Progenitor cell of endocrine pancreas (in vitro differentiated cells): ENCODE results near the gene ARHGAP8. TPM values are rescaled to one million over a fixed set of nuclear protein-coding genes. Genes with fewer than 3 reads are reported as not detected.
A peak's percentile ranks its signal among the peaks of the same experiment; 100 is the strongest.
"Not testable (repeated sequence)": the region's sequence is repeated elsewhere in the genome, so short reads cannot be mapped to it uniquely, and the experiment has no call there.

Experiments
- DNase-seq: peaks from one replicate; pipeline ENCODE4 v3.0.0; 2021; ENCODE audit warnings: low spot score; ENCODE audit not compliant: unreplicated experiment
- H3K27ac Mint-ChIP-seq: 2 replicates; pipeline ENCODE4 v1.8.0; 2021; ENCODE audit warnings: mild to moderate bottlenecking, moderate library complexity, mixed read lengths
- H3K27me3 Mint-ChIP-seq: 2 replicates; pipeline ENCODE4 v1.8.0; 2021; ENCODE audit warnings: mixed read lengths
- H3K36me3 Mint-ChIP-seq: 2 replicates; pipeline ENCODE4 v1.8.0; 2022; ENCODE audit warnings: mixed read lengths; ENCODE audit not compliant: insufficient read depth
- H3K4me1 Mint-ChIP-seq: 2 replicates; pipeline ENCODE4 v1.8.0; 2021; ENCODE audit warnings: low read depth, mixed read lengths
- H3K4me3 Mint-ChIP-seq: 2 replicates; pipeline ENCODE4 v1.8.0; 2021; ENCODE audit warnings: low read depth, mild to moderate bottlenecking, moderate library complexity, mixed read lengths
- H3K9me3 Mint-ChIP-seq: 2 replicates; pipeline ENCODE4 v1.8.0; 2021; ENCODE audit warnings: low read depth, mixed read lengths
- total RNA-seq: library from RNA; stranded (reverse); gene quantifications from 2 replicates; pipeline ENCODE4 v1.2.1, GENCODE V29; 2021
- TF ChIP-seq, protein P1 (sequence below): fragments of 200-600 bp; sonication (generic); IDR thresholded peaks from one replicate; pipeline ENCODE4 v1.5.0; 2021; ENCODE audit warnings: antibody characterized with exemption, mild to moderate bottlenecking; ENCODE audit not compliant: unreplicated experiment

Gene ARHGAP8
- total RNA-seq, 1 donor from 2014 or later: 100 TPM

DNA sequence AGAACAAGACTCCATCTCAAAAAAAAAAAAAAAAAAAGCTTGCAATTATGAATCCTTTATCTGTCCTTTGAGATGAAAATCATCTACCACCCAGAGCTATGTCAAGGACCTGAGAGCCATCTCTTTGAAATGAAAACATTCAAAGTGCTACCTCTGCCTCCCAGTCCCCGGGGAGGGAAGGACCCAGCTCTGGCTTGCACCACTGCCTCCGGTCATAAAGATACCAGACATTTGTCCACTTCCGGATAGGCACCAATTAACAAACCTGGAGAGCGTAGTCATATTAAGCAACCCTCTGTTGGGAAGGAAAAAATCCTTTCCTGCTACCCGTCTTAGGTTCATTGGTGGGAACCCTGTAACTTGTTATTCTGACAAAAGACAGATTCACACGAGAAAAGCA lies 98.6 kb downstream of the ARHGAP8 start:
- TF ChIP-seq, protein P1, sequence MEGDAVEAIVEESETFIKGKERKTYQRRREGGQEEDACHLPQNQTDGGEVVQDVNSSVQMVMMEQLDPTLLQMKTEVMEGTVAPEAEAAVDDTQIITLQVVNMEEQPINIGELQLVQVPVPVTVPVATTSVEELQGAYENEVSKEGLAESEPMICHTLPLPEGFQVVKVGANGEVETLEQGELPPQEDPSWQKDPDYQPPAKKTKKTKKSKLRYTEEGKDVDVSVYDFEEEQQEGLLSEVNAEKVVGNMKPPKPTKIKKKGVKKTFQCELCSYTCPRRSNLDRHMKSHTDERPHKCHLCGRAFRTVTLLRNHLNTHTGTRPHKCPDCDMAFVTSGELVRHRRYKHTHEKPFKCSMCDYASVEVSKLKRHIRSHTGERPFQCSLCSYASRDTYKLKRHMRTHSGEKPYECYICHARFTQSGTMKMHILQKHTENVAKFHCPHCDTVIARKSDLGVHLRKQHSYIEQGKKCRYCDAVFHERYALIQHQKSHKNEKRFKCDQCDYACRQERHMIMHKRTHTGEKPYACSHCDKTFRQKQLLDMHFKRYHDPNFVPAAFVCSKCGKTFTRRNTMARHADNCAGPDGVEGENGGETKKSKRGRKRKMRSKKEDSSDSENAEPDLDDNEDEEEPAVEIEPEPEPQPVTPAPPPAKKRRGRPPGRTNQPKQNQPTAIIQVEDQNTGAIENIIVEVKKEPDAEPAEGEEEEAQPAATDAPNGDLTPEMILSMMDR: no peak
- peaks cover 20% of the 10 kb centered on the region for H3K36me3 Mint-ChIP-seq
- no peak overlapping the region for H3K4me3 Mint-ChIP-seq
- H3K27me3 Mint-ChIP-seq: no peaks in the 10 kb centered on the region
- H3K9me3 Mint-ChIP-seq: no peaks in the 10 kb centered on the region
- H3K4me1 Mint-ChIP-seq: no peaks in the 10 kb centered on the region
- peak overlapping the region; percentile 73 for H3K27ac Mint-ChIP-seq
- no peak for DNase-seq

DNA sequence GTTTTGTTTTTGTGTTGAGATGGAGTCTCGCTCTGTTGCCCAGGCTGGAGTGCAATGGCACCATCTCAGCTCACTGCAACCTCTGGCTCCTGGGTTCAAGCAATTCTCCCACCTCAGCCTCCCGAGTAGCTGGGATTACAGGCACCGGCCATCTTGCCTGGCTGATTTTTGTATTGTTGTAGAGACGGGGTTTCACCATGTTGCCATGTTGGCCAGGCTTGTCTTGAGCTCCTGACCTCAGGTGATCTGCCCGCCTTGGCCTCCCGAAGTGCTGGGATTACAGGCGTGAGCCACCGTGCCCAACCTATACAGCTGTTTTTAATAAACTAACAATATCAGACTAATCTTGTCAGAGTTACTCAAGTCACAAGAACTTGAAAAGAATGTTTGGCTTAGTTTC lies 102.3 kb downstream of the ARHGAP8 start:
- not testable (repeated sequence) for H3K27me3 Mint-ChIP-seq, H3K9me3 Mint-ChIP-seq, H3K4me3 Mint-ChIP-seq, H3K4me1 Mint-ChIP-seq, DNase-seq, H3K27ac Mint-ChIP-seq
- peaks cover 23% of the 10 kb centered on the region for H3K36me3 Mint-ChIP-seq

- no peak overlapping the region for H3K4me3 Mint-ChIP-seq
These were observed 103.5 kb downstream of the ARHGAP8 start for GRCh38 chr22:44855855-44856254.

DNA sequence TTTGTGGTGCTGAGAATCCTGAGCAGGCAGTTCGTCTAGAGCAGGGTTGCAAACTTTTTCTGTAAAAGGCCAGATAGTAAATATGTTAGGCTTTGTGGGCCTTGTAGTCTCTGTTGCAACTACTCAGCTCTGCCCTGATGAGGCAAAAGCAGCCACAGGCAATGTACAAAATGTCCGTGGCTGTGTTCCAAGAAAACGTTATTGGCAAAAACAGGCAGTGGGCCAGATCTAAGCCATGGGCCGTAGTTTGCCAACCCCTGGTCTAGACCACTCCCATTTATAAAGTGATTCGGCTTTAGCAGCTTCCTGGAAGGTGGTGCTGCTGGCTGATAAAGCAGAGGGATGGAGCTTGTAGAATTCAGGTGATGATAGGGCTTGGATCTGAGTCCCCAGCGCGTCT lies 106.4 kb downstream of the ARHGAP8 start:
- H3K9me3 Mint-ChIP-seq, H3K27ac Mint-ChIP-seq, H3K27me3 Mint-ChIP-seq, H3K4me1 Mint-ChIP-seq, DNase-seq, H3K4me3 Mint-ChIP-seq: not testable (repeated sequence)
- peaks cover 21% of the 10 kb centered on the region for H3K36me3 Mint-ChIP-seq

More at GRCh38 chr22:44855855-44856254, 103.5 kb downstream of the ARHGAP8 start:
- DNase-seq: no peak
- Mint-ChIP-seq H3K27me3 (no peaks in the 10 kb centered on the region), H3K36me3 (peaks cover 23% of the 10 kb centered on the region), H3K27ac (no peak overlapping the region), H3K9me3 (no peaks in the 10 kb centered on the region), H3K4me1 (no peaks in the 10 kb centered on the region)
- TF ChIP-seq, protein P1: no peak

DNA sequence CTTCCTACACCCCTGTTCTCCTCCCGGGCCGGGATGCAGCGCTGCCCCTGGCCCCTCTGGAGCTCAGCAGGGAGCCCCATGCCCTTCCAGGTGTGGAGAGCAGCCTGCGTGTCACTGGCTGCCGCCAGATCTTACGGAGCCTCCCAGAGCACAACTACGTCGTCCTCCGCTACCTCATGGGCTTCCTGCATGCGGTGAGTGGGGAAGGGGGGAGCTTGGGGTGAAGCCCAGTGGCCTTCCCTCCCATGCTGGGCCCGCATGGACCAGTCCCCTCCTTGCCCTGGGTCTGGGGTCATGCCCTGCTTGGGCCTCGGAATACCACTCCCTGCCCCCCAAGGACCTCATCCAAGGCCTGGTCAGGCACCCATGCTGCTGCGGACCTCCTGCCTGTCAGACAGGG lies 107.3 kb downstream of the ARHGAP8 start:
- Mint-ChIP-seq H3K27me3 (no peaks in the 10 kb centered on the region), H3K36me3 (peaks cover 24% of the 10 kb centered on the region), H3K4me1 (no peaks in the 10 kb centered on the region), H3K9me3 (no peaks in the 10 kb centered on the region), H3K4me3 (no peak overlapping the region), H3K27ac (no peak overlapping the region)
- TF ChIP-seq, protein P1: no peak
- no peak for DNase-seq

- Mint-ChIP-seq H3K4me1 (no peaks in the 10 kb centered on the region), H3K27me3 (no peaks in the 10 kb centered on the region), H3K27ac (no peak overlapping the region), H3K36me3 (peaks cover 24% of the 10 kb centered on the region), H3K4me3 (no peak overlapping the region), H3K9me3 (no peaks in the 10 kb centered on the region)
- TF ChIP-seq, protein P1: no peak
- no peak for DNase-seq
These were observed 107.9 kb downstream of the ARHGAP8 start for GRCh38 chr22:44860311-44860710.
